ENCODE results near the gene NMT1.

The NMT1 gene

DNA sequence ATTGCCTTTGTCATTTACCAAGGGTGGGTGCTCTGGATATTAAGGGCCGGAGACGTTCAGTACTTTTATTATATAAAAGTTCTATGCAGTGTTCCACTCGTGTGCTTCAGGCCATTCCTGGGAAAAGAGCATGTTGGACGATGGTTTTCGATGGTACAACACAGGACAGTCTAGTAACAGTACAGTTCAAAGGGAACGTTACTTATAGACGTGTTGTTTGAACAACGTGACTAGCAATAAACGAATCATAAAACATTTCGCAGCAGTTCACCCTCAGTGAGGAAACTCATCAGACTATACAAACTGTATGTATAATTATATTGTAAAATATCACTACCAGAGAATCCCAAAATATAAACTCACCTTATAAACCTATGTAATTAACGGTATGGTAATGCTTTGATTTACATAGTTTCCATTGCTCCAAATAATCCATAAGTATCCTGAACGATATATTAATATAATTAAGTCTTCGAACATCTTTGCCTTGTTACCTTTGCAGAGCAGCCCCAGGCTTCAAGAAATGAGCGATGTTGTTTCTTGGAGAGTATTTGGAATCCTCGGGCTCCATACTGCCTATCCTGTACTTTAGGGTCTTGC is 589 bp downstream of the NMT1 start:
- TF ChIP-seq, protein P1, sequence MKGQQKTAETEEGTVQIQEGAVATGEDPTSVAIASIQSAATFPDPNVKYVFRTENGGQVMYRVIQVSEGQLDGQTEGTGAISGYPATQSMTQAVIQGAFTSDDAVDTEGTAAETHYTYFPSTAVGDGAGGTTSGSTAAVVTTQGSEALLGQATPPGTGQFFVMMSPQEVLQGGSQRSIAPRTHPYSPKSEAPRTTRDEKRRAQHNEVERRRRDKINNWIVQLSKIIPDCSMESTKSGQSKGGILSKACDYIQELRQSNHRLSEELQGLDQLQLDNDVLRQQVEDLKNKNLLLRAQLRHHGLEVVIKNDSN (IDR thresholded peaks at IDR 0.05), result no peak
- no peak for TF ChIP-seq NFIC (IDR thresholded peaks at IDR 0.05)

DNA sequence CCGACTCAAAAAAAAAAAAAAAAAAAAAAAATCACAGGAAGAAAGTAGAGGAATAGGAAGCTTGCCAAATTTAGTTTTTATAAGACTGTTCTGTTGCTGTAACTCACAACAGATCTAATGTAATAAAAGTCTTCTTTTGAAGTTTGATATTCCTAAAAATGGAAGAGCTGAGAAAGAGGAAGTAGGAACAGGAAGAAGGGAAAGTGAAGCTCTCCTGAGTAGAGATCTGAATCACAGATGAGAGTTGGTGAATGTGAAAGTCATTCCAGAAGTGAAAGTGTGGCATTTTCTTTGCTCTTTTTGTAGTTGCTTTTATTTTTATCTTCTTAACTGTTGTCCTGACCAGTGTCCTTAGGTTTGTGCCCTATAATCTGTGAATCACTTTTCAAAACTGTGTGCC is 2.1 kb downstream of the NMT1 start:
- TF ChIP-seq NFIC (IDR thresholded peaks at IDR 0.05) (no peak), CEBPB (IDR thresholded peaks at IDR 0.05) (no peak), EGR1 (IDR thresholded peaks at IDR 0.05) (no peak), TAF1 (IDR thresholded peaks at IDR 0.05; ENCODE audit: low read depth) (no peak), CREB1 (IDR thresholded peaks at IDR 0.05; ENCODE audit: low read depth) (no peak)
- TF ChIP-seq, protein P2, sequence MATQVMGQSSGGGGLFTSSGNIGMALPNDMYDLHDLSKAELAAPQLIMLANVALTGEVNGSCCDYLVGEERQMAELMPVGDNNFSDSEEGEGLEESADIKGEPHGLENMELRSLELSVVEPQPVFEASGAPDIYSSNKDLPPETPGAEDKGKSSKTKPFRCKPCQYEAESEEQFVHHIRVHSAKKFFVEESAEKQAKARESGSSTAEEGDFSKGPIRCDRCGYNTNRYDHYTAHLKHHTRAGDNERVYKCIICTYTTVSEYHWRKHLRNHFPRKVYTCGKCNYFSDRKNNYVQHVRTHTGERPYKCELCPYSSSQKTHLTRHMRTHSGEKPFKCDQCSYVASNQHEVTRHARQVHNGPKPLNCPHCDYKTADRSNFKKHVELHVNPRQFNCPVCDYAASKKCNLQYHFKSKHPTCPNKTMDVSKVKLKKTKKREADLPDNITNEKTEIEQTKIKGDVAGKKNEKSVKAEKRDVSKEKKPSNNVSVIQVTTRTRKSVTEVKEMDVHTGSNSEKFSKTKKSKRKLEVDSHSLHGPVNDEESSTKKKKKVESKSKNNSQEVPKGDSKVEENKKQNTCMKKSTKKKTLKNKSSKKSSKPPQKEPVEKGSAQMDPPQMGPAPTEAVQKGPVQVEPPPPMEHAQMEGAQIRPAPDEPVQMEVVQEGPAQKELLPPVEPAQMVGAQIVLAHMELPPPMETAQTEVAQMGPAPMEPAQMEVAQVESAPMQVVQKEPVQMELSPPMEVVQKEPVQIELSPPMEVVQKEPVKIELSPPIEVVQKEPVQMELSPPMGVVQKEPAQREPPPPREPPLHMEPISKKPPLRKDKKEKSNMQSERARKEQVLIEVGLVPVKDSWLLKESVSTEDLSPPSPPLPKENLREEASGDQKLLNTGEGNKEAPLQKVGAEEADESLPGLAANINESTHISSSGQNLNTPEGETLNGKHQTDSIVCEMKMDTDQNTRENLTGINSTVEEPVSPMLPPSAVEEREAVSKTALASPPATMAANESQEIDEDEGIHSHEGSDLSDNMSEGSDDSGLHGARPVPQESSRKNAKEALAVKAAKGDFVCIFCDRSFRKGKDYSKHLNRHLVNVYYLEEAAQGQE (IDR thresholded peaks at IDR 0.05; ENCODE audit: low read depth), result no peak

DNA sequence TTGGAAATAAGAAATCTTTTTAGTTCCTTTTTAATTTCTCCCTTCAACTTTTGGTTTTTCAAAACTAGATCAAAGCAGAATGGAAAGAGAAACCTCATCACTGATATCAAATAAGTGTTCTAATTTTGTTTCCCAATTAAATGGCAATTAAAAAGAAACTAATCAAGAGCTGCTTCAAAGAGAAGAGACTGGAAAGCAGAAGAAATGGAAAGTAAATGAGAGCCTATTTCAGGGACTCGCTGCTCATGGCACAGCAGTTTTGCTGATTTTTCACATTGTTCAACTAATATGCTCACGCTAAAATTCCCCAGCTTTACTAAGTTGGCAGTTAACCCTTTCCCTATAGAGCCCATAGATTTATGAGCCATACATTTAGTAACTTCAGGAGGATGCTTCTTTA is 6.5 kb downstream of the NMT1 start:
- no peak for TF ChIP-seq ZBTB7A (IDR thresholded peaks at IDR 0.05; ENCODE audit: low read depth)
- TF ChIP-seq FOXM1 (IDR thresholded peaks at IDR 0.05; ENCODE audit: borderline replicate concordance, low read depth), result no peak
- TF ChIP-seq, protein P3, sequence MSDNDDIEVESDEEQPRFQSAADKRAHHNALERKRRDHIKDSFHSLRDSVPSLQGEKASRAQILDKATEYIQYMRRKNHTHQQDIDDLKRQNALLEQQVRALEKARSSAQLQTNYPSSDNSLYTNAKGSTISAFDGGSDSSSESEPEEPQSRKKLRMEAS (IDR thresholded peaks at IDR 0.05), result no peak
- TF ChIP-seq EGR1 (IDR thresholded peaks at IDR 0.05), result no peak

DNA sequence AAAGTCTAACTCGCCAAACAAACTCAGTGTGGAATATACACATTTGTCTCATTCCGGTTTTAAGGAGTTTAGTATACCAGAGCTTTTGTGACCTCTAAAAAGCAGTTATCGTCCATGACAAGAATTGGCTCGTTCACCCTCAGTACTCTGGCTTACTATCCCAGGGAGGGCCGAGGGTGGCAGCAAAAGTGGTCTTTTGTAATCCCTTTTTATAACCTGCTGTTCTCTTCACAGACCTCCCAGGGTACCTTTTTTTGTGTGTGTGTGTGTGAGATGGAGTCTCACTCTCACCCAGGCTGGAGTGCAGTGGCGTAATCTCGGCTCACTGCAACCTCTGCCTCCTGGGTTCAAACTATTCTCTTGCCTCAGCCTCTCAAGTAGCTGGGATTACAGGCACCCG is 8.9 kb downstream of the NMT1 start:
- TF ChIP-seq FOXM1 (IDR thresholded peaks at IDR 0.05; ENCODE audit: borderline replicate concordance, low read depth), result no peak
- TF ChIP-seq EGR1 (IDR thresholded peaks at IDR 0.05), result no peak
- TF ChIP-seq ZBTB7A (IDR thresholded peaks at IDR 0.05; ENCODE audit: low read depth), result no peak
- TF ChIP-seq TCF12 (IDR thresholded peaks at IDR 0.05; ENCODE audit: low read depth), result no peak
- TF ChIP-seq TAF1 (IDR thresholded peaks at IDR 0.05; ENCODE audit: low read depth), result no peak
- no peak for TF ChIP-seq NFIC (IDR thresholded peaks at IDR 0.05)
- TF ChIP-seq CEBPB (IDR thresholded peaks at IDR 0.05), result no peak
- TF ChIP-seq, protein P1 (IDR thresholded peaks at IDR 0.05), result no peak
- TF ChIP-seq RAD21 (IDR thresholded peaks at IDR 0.05; ENCODE audit: low read depth), result no peak
- TF ChIP-seq TEAD4 (IDR thresholded peaks at IDR 0.05), result no peak
- TF ChIP-seq, protein P3 (IDR thresholded peaks at IDR 0.05), result no peak
- no peak for TF ChIP-seq EP300 (IDR thresholded peaks at IDR 0.05; ENCODE audit: borderline replicate concordance)
- TF ChIP-seq, protein P2 (IDR thresholded peaks at IDR 0.05; ENCODE audit: low read depth), result no peak
- TF ChIP-seq YY1 (IDR thresholded peaks at IDR 0.05; ENCODE audit: low read depth), result no peak
- TF ChIP-seq CREB1 (IDR thresholded peaks at IDR 0.05; ENCODE audit: low read depth), result no peak

DNA sequence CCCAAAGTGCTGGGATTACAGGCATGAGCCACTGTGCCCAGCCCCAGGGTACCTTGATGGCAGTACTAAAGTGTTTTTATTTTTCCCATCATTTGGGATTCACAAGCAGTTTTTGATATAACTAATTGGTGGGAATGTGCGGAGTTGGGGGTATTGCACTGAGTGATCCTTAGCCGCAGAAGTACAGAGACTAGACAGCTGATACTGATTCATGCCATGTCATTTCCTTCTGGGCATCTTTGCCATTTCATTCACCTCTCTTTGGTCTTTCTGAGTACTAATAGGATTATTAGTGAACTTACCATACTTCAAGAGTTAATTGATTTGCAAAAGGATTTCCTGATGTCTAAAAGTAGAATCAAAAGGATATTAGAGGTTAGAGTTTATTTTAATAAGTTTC is 9.7 kb downstream of the NMT1 start:
- TF ChIP-seq EGR1 (IDR thresholded peaks at IDR 0.05) (no peak), TAF1 (IDR thresholded peaks at IDR 0.05; ENCODE audit: low read depth) (no peak), TEAD4 (IDR thresholded peaks at IDR 0.05) (no peak), ZBTB7A (IDR thresholded peaks at IDR 0.05; ENCODE audit: low read depth) (no peak), NFIC (IDR thresholded peaks at IDR 0.05) (no peak), CEBPB (IDR thresholded peaks at IDR 0.05) (no peak), RAD21 (IDR thresholded peaks at IDR 0.05; ENCODE audit: low read depth) (no peak), YY1 (IDR thresholded peaks at IDR 0.05; ENCODE audit: low read depth) (no peak)
- TF ChIP-seq, protein P3 (IDR thresholded peaks at IDR 0.05), result no peak
- TF ChIP-seq, protein P1 (IDR thresholded peaks at IDR 0.05), result no peak
- TF ChIP-seq, protein P2 (IDR thresholded peaks at IDR 0.05; ENCODE audit: low read depth), result no peak
